ENCODE data around the gene DAB1. TPM values are rescaled to one million over a fixed set of nuclear protein-coding genes. Genes with fewer than 3 reads are reported as not detected.
A peak's percentile ranks its signal among the peaks of the same experiment; 100 is the strongest.
"Not testable (repeated sequence)": the region's sequence is repeated elsewhere in the genome, so short reads cannot be mapped to it uniquely, and the experiment has no call there.

The DAB1 gene
- polyA plus RNA-seq, 1 donor: 5.6 TPM

- no peak for DNase-seq
Observed at GRCh38 chr1:57115030-57115614, 308.7 kb downstream of the DAB1 start.

GRCh38 chr1:57112148-57112547 is 311.7 kb downstream of the DAB1 start:
- no peak for DNase-seq

GRCh38 chr1:57111175-57111574 is 312.7 kb downstream of the DAB1 start:
- no peak for DNase-seq

- DNase-seq: no peak
Observed at GRCh38 chr1:57109883-57110282, 314.0 kb downstream of the DAB1 start.

- DNase-seq: no peak
Observed at GRCh38 chr1:57109247-57109646, 314.6 kb downstream of the DAB1 start.

- DNase-seq: no peak
Observed at GRCh38 chr1:57106296-57106695, 317.6 kb downstream of the DAB1 start.

- no peak for DNase-seq
Observed at GRCh38 chr1:57102561-57103326, 321.1 kb downstream of the DAB1 start.

- no peak for DNase-seq
Observed at GRCh38 chr1:57101209-57101608, 322.7 kb downstream of the DAB1 start.

- DNase-seq: no peak
Observed at GRCh38 chr1:57094749-57095148, 329.1 kb downstream of the DAB1 start.

- DNase-seq: no peak
Observed at GRCh38 chr1:57093122-57093521, 330.7 kb downstream of the DAB1 start.

GRCh38 chr1:57091642-57092041 is 332.2 kb downstream of the DAB1 start:
- DNase-seq: no peak

- DNase-seq: no peak
Observed at GRCh38 chr1:57089855-57090254, 334.0 kb downstream of the DAB1 start.

- DNase-seq: no peak
Observed at GRCh38 chr1:57089221-57089620, 334.6 kb downstream of the DAB1 start.

- no peak for DNase-seq
Observed at GRCh38 chr1:57088653-57089052, 335.2 kb downstream of the DAB1 start.

GRCh38 chr1:57087660-57088059 is 336.2 kb downstream of the DAB1 start:
- DNase-seq: not testable (repeated sequence)

- DNase-seq: no peak
Observed at GRCh38 chr1:57086154-57086553, 337.7 kb downstream of the DAB1 start.

GRCh38 chr1:57084701-57085100 is 339.2 kb downstream of the DAB1 start:
- no peak for DNase-seq

- DNase-seq: no peak
Observed at GRCh38 chr1:57082711-57083439, 341.0 kb downstream of the DAB1 start.

- DNase-seq: no peak
Observed at GRCh38 chr1:57079454-57080157, 344.3 kb downstream of the DAB1 start.

GRCh38 chr1:57072401-57073110 is 351.3 kb downstream of the DAB1 start:
- no peak for DNase-seq

GRCh38 chr1:57067863-57068262 is 356.0 kb downstream of the DAB1 start:
- peak; percentile 19 for DNase-seq

- DNase-seq: no peak
Observed at GRCh38 chr1:57066980-57067610, 356.8 kb downstream of the DAB1 start.
